Trophoblast cell (in vitro differentiated cells and primary cell): ENCODE data around the gene MAPK14.

Source experiments
- DNase-seq, 2 donors: peaks; one replicate each; pipeline ENCODE4 v3.0.0-alpha.2; 2016
- H2AFZ ChIP-seq: 2 replicates; pipeline ENCODE4 v1.6.1; 2013; ENCODE audit warnings: low read length, moderate library complexity, mild to moderate bottlenecking; ENCODE audit not compliant: insufficient read depth, poor library complexity
- H2AK5ac ChIP-seq: 2 replicates; pipeline ENCODE4 v1.6.1; 2013; ENCODE audit warnings: mild to moderate bottlenecking, low read length
- H2BK120ac ChIP-seq: 2 replicates; pipeline ENCODE4 v1.6.1; 2013; ENCODE audit warnings: low read length, mild to moderate bottlenecking, moderate library complexity; ENCODE audit not compliant: insufficient read depth, poor library complexity
- H2BK12ac ChIP-seq: 2 replicates; pipeline ENCODE4 v1.6.1; 2013; ENCODE audit warnings: mild to moderate bottlenecking, low read length, moderate library complexity
- H2BK5ac ChIP-seq: 2 replicates; pipeline ENCODE4 v1.6.1; 2013; ENCODE audit warnings: low read length, low read depth, moderate library complexity, mild to moderate bottlenecking; ENCODE audit not compliant: poor library complexity
- H3K14ac ChIP-seq: 2 replicates; pipeline ENCODE4 v1.6.1; 2013; ENCODE audit warnings: mild to moderate bottlenecking, low read length
- H3K18ac ChIP-seq: 2 replicates; pipeline ENCODE4 v1.6.1; 2013; ENCODE audit warnings: mild to moderate bottlenecking, low read length
- H3K23ac ChIP-seq: 2 replicates; pipeline ENCODE4 v1.6.1; 2013; ENCODE audit warnings: low read length
- H3K27ac ChIP-seq: 2 replicates; pipeline ENCODE4 v1.5.1; 2013; ENCODE audit warnings: low read depth, mild to moderate bottlenecking, inconsistent platforms, low read length, moderate library complexity
- H3K27me3 ChIP-seq: 2 replicates; pipeline ENCODE4 v1.6.1; 2013; ENCODE audit warnings: inconsistent platforms, mild to moderate bottlenecking, low read length, moderate library complexity; ENCODE audit not compliant: insufficient read depth
- H3K36me3 ChIP-seq, 2 experiments: 1 replicate in 1 of 2; 2 replicates in 1 of 2; pipeline ENCODE4 v1.6.1; 2013; ENCODE audit warnings: low read length in 2 of 2, mild to moderate bottlenecking in 2 of 2, moderate library complexity in 1 of 2; ENCODE audit not compliant: insufficient read depth in 2 of 2, control insufficient read depth in 1 of 2
- H3K4ac ChIP-seq: 2 replicates; pipeline ENCODE4 v1.6.1; 2013; ENCODE audit warnings: low read depth, mild to moderate bottlenecking, low read length, moderate library complexity
- H3K4me1 ChIP-seq, 2 experiments: 1 replicate in 1 of 2; 2 replicates in 1 of 2; pipeline ENCODE4 v1.6.1; 2013; ENCODE audit warnings: low read length in 2 of 2, mild to moderate bottlenecking in 2 of 2, moderate library complexity in 1 of 2; ENCODE audit not compliant: insufficient read depth in 2 of 2, control insufficient read depth in 1 of 2
- H3K4me2 ChIP-seq: 2 replicates; pipeline ENCODE4 v1.6.1; 2013; ENCODE audit warnings: inconsistent platforms, mild to moderate bottlenecking, low read length, moderate library complexity
- H3K4me3 ChIP-seq: 2 replicates; pipeline ENCODE4 v1.5.1; 2013; ENCODE audit warnings: mild to moderate bottlenecking, low read depth, low read length, inconsistent platforms
- H3K79me1 ChIP-seq: one replicate; pipeline ENCODE4 v1.6.1; 2013; ENCODE audit warnings: low read length
- H3K79me2 ChIP-seq: 2 replicates; pipeline ENCODE4 v1.6.1; 2013; ENCODE audit warnings: low read length, mild to moderate bottlenecking; ENCODE audit not compliant: control insufficient read depth, insufficient read depth, poor library complexity
- H3K9ac ChIP-seq: 2 replicates; pipeline ENCODE4 v1.6.1; 2013; ENCODE audit warnings: mild to moderate bottlenecking, low read length
- H3K9me3 ChIP-seq: 2 replicates; pipeline ENCODE4 v1.6.1; 2013; ENCODE audit warnings: low read depth, mild to moderate bottlenecking, control low read depth, inconsistent platforms, low read length; ENCODE audit not compliant: insufficient read depth
- H4K12ac ChIP-seq: 2 replicates; pipeline ENCODE4 v1.6.1; 2013; ENCODE audit warnings: low read depth, mild to moderate bottlenecking, low read length, moderate library complexity
- H4K8ac ChIP-seq: 2 replicates; pipeline ENCODE4 v1.6.1; 2013; ENCODE audit warnings: low read depth, mild to moderate bottlenecking, low read length, moderate library complexity
- H4K91ac ChIP-seq: one replicate; pipeline ENCODE4 v1.6.1; 2013; ENCODE audit warnings: low read depth, mild to moderate bottlenecking, low read length, moderate library complexity
- WGBS: extraction: QIAGEN DNeasy Blood & Tissue Kit; methylation state at CpG from one replicate; pipeline ENCODE4 v1.1.7; 2013; ENCODE audit warnings: missing lambda C conversion rate; ENCODE audit not compliant: insufficient read length, insufficient coverage; ENCODE audit errors: extremely low coverage; 5-methylcytosine and 5-hydroxymethylcytosine counted together

The MAPK14 gene

GRCh38 chr6:36054956-36055355, 27.3 kb downstream of the MAPK14 start:
- Histone ChIP-seq H3K36me3 (peaks cover 4 to 7% of the 10 kb centered on the region in 2 experiments), H3K14ac (no peak overlapping the region), H2AK5ac (no peak overlapping the region), H3K27me3 (no peaks in the 10 kb centered on the region), H3K79me1 (no peaks in the 10 kb centered on the region), H2BK5ac (no peak overlapping the region), H3K18ac (no peak overlapping the region), H4K12ac (no peak overlapping the region), H3K4ac (no peak overlapping the region), H3K9ac (no peak overlapping the region), H3K4me3 (no peak overlapping the region), H3K23ac (no peak overlapping the region), H3K27ac (no peak overlapping the region), H3K4me2 (no peak overlapping the region), H3K4me1 (no peaks in the 10 kb centered on the region), H4K91ac (no peak overlapping the region), H2AFZ (no peak overlapping the region), H3K9me3 (no peaks in the 10 kb centered on the region), H4K8ac (no peak overlapping the region), H3K79me2 (no peaks in the 10 kb centered on the region), H2BK120ac (no peak overlapping the region), H2BK12ac (no peak overlapping the region)
- no CpG with 5 or more reads among the region's 2 CpGs for WGBS
- DNase-seq = no peak

- H3K23ac ChIP-seq = no peak overlapping the region
- no peak overlapping the region for H2BK120ac ChIP-seq
- H3K79me1 ChIP-seq = no peaks in the 10 kb centered on the region
- no peak overlapping the region for H3K14ac ChIP-seq
- H3K4me1 ChIP-seq = no peaks in the 10 kb centered on the region
- no peaks in the 10 kb centered on the region for H3K9me3 ChIP-seq
- H4K91ac ChIP-seq = no peak overlapping the region
- no peak for DNase-seq
- H3K36me3 ChIP-seq = peaks cover 5 to 7% of the 10 kb centered on the region in 2 experiments
- H3K79me2 ChIP-seq = no peaks in the 10 kb centered on the region
- H3K27ac ChIP-seq = no peak overlapping the region
- H4K12ac ChIP-seq = no peak overlapping the region
- H3K9ac ChIP-seq = no peak overlapping the region
- no peak overlapping the region for H4K8ac ChIP-seq
- H3K4me3 ChIP-seq = no peak overlapping the region
- no CpG with 5 or more reads among the region's 1 CpG for WGBS
- no peak overlapping the region for H3K18ac ChIP-seq
- no peak overlapping the region for H2AFZ ChIP-seq
- no peak overlapping the region for H2BK12ac ChIP-seq
- no peak overlapping the region for H3K4me2 ChIP-seq
- H3K27me3 ChIP-seq = no peaks in the 10 kb centered on the region
- no peak overlapping the region for H2AK5ac ChIP-seq
- H3K4ac ChIP-seq = peak overlapping the region; percentile 6
- no peak overlapping the region for H2BK5ac ChIP-seq
Observed at GRCh38 chr6:36056178-36056577, 28.6 kb downstream of the MAPK14 start.

GRCh38 chr6:36061236-36061635, 33.6 kb downstream of the MAPK14 start:
- Histone ChIP-seq H2BK5ac (no peak overlapping the region), H2BK12ac (no peak overlapping the region), H3K23ac (no peak overlapping the region), H3K4me1 (peaks cover 5% of the 10 kb centered on the region in 2 experiments), H3K4me3 (no peak overlapping the region), H3K9me3 (no peaks in the 10 kb centered on the region), H3K36me3 (peaks cover 1 to 5% of the 10 kb centered on the region in 2 experiments), H3K4ac (no peak overlapping the region), H3K14ac (no peak overlapping the region), H4K12ac (no peak overlapping the region), H2AFZ (no peak overlapping the region), H3K27ac (no peak overlapping the region), H3K27me3 (no peaks in the 10 kb centered on the region), H4K91ac (no peak overlapping the region), H2BK120ac (no peak overlapping the region), H3K4me2 (no peak overlapping the region), H3K79me1 (no peaks in the 10 kb centered on the region), H3K79me2 (no peaks in the 10 kb centered on the region), H4K8ac (no peak overlapping the region), H3K9ac (no peak overlapping the region), H2AK5ac (no peak overlapping the region), H3K18ac (no peak overlapping the region)
- no CpG with 5 or more reads among the region's 2 CpGs for WGBS
- no peak for DNase-seq

GRCh38 chr6:36062247-36062646, 34.6 kb downstream of the MAPK14 start:
- Histone ChIP-seq H3K14ac (no peak overlapping the region), H3K23ac (no peak overlapping the region), H4K8ac (no peak overlapping the region), H2AFZ (no peak overlapping the region), H3K4me3 (no peak overlapping the region), H3K36me3 (peaks cover 1 to 5% of the 10 kb centered on the region in 2 experiments), H3K9me3 (no peaks in the 10 kb centered on the region), H3K18ac (no peak overlapping the region), H4K91ac (no peak overlapping the region), H3K27ac (no peak overlapping the region), H3K9ac (no peak overlapping the region), H3K79me1 (no peaks in the 10 kb centered on the region), H2BK5ac (no peak overlapping the region), H2BK12ac (no peak overlapping the region), H3K4me2 (no peak overlapping the region), H4K12ac (no peak overlapping the region), H3K27me3 (no peaks in the 10 kb centered on the region), H2BK120ac (no peak overlapping the region), H2AK5ac (no peak overlapping the region), H3K4me1 (peaks cover 5% of the 10 kb centered on the region in 2 experiments), H3K4ac (no peak overlapping the region), H3K79me2 (no peaks in the 10 kb centered on the region)
- DNase-seq = no peak
- WGBS = no CpG with 5 or more reads among the region's 2 CpGs
